Tibial nerve (tissue), 4 donors: ENCODE measurements around the gene KIRREL1. TPM values are rescaled to one million over a fixed set of nuclear protein-coding genes. Genes with fewer than 3 reads are reported as not detected.

Experiments
- DNase-seq, 2 donors: peaks; one replicate each; pipeline ENCODE4 v3.0.0-alpha.2; 2019; ENCODE audit warnings: low spot score in 2 of 2
- H3K27ac ChIP-seq, 4 donors: fragments of 200-600 bp; sonication (generic) in 3 of 4; one replicate each; pipeline ENCODE4 v1.5.1; 2017 to 2019; ENCODE audit warnings: mild to moderate bottlenecking in 1 of 4
- H3K27me3 ChIP-seq, 2 donors: fragments of 200-600 bp; sonication (generic) in 1 of 2; one replicate each; pipeline versions ENCODE4 v1.5.1 to v1.6.0; 2017 to 2019
- H3K36me3 ChIP-seq, 3 donors: fragments of 200-600 bp; sonication (generic); one replicate each; pipeline ENCODE4 v1.5.1; 2018 to 2019
- H3K4me1 ChIP-seq, 4 donors: fragments of 200-600 bp; sonication (generic) in 3 of 4; one replicate each; pipeline ENCODE4 v1.5.1; 2017 to 2019
- H3K4me3 ChIP-seq, 4 donors: fragments of 200-600 bp; sonication (generic) in 3 of 4; one replicate each; pipeline ENCODE4 v1.5.1; 2017 to 2019; ENCODE audit warnings: mild to moderate bottlenecking in 1 of 4, moderate library complexity in 1 of 4
- H3K9me3 ChIP-seq, 4 donors: fragments of 200-600 bp; sonication (generic) in 3 of 4; one replicate each; pipeline ENCODE4 v1.5.1; 2017 to 2019
- CTCF ChIP-seq, 5 experiments: fragments of 200-600 bp in 3 of 5; fragments of 450-650 bp in 2 of 5; sonication (generic) in 3 of 5; IDR thresholded peaks; one replicate each; pipeline ENCODE4 v1.5.1; 2016 to 2019; ENCODE audit warnings: antibody characterized with exemption in 5 of 5, mild to moderate bottlenecking in 3 of 5, moderate library complexity in 2 of 5
- EP300 ChIP-seq, 2 donors: sonication (generic); formaldehyde crosslinking; IDR thresholded peaks; one replicate each; pipeline ENCODE4 v1.6.1; 2017; ENCODE audit warnings: antibody characterized with exemption in 2 of 2, mild to moderate bottlenecking in 1 of 2
- POLR2A ChIP-seq, 2 donors: fragments of 450-650 bp; IDR thresholded peaks; one replicate each; pipeline ENCODE4 v1.6.1; 2017; ENCODE audit warnings: antibody characterized with exemption in 2 of 2, mild to moderate bottlenecking in 2 of 2, moderate library complexity in 2 of 2
- WGBS, 2 donors: methylation state at CpG; one replicate each; pipeline ENCODE4 v1.1.5; 2018; 5-methylcytosine and 5-hydroxymethylcytosine counted together
- total RNA-seq, 4 donors: library from RNA; depleted of rRNA; stranded (reverse); fragments of >200 nt; gene quantifications; one replicate each; pipeline ENCODE4 v1.1.0, GENCODE V29; 2016

The KIRREL1 gene
- total RNA-seq, 4 donors from 2014 or later: 47.1 to 60.6 (median 50.7) TPM

- no peak for DNase-seq
- Histone ChIP-seq H3K27me3 (no peaks in the 10 kb centered on the region), H3K9me3 (no peaks in the 10 kb centered on the region), H3K36me3 (no peaks in the 10 kb centered on the region), H3K4me3 (no peak overlapping the region), H3K4me1 (no peaks in the 10 kb centered on the region), H3K27ac (no peak overlapping the region)
- WGBS, 2 donors: 37 to 45% methylated on average over 3 of the region's 3 CpGs
- no peak for TF ChIP-seq CTCF (IDR thresholded peaks at IDR 0.05)
Observed at GRCh38 chr1:157952601-157953000, 40.8 kb upstream of the KIRREL1 start.

- DNase-seq: no peak
- no peaks in the 10 kb centered on the region for H3K36me3 ChIP-seq
- H3K4me3 ChIP-seq: no peak overlapping the region
- H3K9me3 ChIP-seq: no peaks in the 10 kb centered on the region
- TF ChIP-seq POLR2A (IDR thresholded peaks at IDR 0.05) (no peak), EP300 (IDR thresholded peaks at IDR 0.05) (no peak), CTCF (IDR thresholded peaks at IDR 0.05) (no peak)
- H3K27ac ChIP-seq: no peak overlapping the region
- H3K4me1 ChIP-seq: no peaks in the 10 kb centered on the region
- peaks cover 0 to 6% of the 10 kb centered on the region in 2 donors for H3K27me3 ChIP-seq
Observed at GRCh38 chr1:157955221-157955620, 38.2 kb upstream of the KIRREL1 start.

GRCh38 chr1:157955857-157956256 is 37.6 kb upstream of the KIRREL1 start:
- H3K9me3 ChIP-seq: no peaks in the 10 kb centered on the region
- H3K36me3 ChIP-seq: no peaks in the 10 kb centered on the region
- peaks cover 0 to 9% of the 10 kb centered on the region in 2 donors for H3K27me3 ChIP-seq
- 83 to 87% methylated on average over 6 of the region's 6 CpGs for WGBS, 2 donors
- DNase-seq: no peak
- no peak for TF ChIP-seq POLR2A (IDR thresholded peaks at IDR 0.05)
- TF ChIP-seq CTCF (IDR thresholded peaks at IDR 0.05): no peak
- TF ChIP-seq EP300 (IDR thresholded peaks at IDR 0.05): no peak
- no peak overlapping the region for H3K27ac ChIP-seq
- no peaks in the 10 kb centered on the region for H3K4me1 ChIP-seq
- H3K4me3 ChIP-seq: no peak overlapping the region

GRCh38 chr1:157956732-157957131 is 36.7 kb upstream of the KIRREL1 start:
- H3K9me3 ChIP-seq: no peaks in the 10 kb centered on the region
- 35 to 39% methylated on average over 2 of the region's 2 CpGs for WGBS, 2 donors
- no peaks in the 10 kb centered on the region for H3K4me1 ChIP-seq
- H3K27me3 ChIP-seq: peaks cover 0 to 14% of the 10 kb centered on the region in 2 donors
- H3K27ac ChIP-seq: no peak overlapping the region
- H3K36me3 ChIP-seq: no peaks in the 10 kb centered on the region
- TF ChIP-seq EP300 (IDR thresholded peaks at IDR 0.05) (no peak), POLR2A (IDR thresholded peaks at IDR 0.05) (no peak), CTCF (IDR thresholded peaks at IDR 0.05) (no peak)
- DNase-seq: no peak
- no peak overlapping the region for H3K4me3 ChIP-seq

- no peak overlapping the region for H3K27ac ChIP-seq
- peaks cover 0 to 14% of the 10 kb centered on the region in 2 donors for H3K27me3 ChIP-seq
- 67 to 73% methylated on average over 3 of the region's 3 CpGs for WGBS, 2 donors
- H3K36me3 ChIP-seq: no peaks in the 10 kb centered on the region
- no peak for DNase-seq
- TF ChIP-seq POLR2A (IDR thresholded peaks at IDR 0.05) (no peak), EP300 (IDR thresholded peaks at IDR 0.05) (no peak), CTCF (IDR thresholded peaks at IDR 0.05) (no peak)
- H3K4me1 ChIP-seq: peaks cover 0 to under 1% (median 0%) of the 10 kb centered on the region in 4 donors
- no peak overlapping the region for H3K4me3 ChIP-seq
- no peaks in the 10 kb centered on the region for H3K9me3 ChIP-seq
Observed at GRCh38 chr1:157958263-157958662, 35.2 kb upstream of the KIRREL1 start.
